HEK293T (cell line): ENCODE results near the gene SP6.

Source experiments
- CTCF ChIA-PET: fragments of 350-600 bp; formaldehyde crosslinking; extraction: SDS; loops from one replicate; lab custom pipeline; 2021; ENCODE audit warnings: antibody characterized with exemption, inconsistent platforms; lab: Yijun Ruan, JAX
- POLR2A ChIA-PET: fragments of 350-600 bp; formaldehyde crosslinking; extraction: SDS; loops from one replicate; lab custom pipeline; 2020; ENCODE audit warnings: antibody characterized with exemption, inconsistent platforms; lab: Yijun Ruan, JAX
- DNase-seq: peaks from one replicate; pipeline ENCODE4 v3.0.0; 2012; ENCODE audit warnings: mixed read lengths; ENCODE audit errors: extremely low spot score
- ARNT ChIP-seq: fragments of 450-650 bp; IDR thresholded peaks from 2 replicates; pipeline ENCODE4 v1.6.1; 2017; ENCODE audit warnings: mild to moderate bottlenecking
- BHLHE40 ChIP-seq: fragments of 450-650 bp; IDR thresholded peaks from 2 replicates; pipeline ENCODE4 v1.6.1; 2016; ENCODE audit warnings: mild to moderate bottlenecking, moderate library complexity, borderline replicate concordance
- CTBP1 ChIP-seq: fragments of 450-650 bp; IDR thresholded peaks from 2 replicates; pipeline ENCODE4 v1.6.1; 2016; ENCODE audit warnings: borderline replicate concordance
- ELF4 ChIP-seq: fragments of 450-650 bp; IDR thresholded peaks from 2 replicates; pipeline ENCODE4 v1.6.1; 2017; ENCODE audit warnings: antibody characterized with exemption
- FOXA1 ChIP-seq: fragments of 450-650 bp; IDR thresholded peaks from 2 replicates; pipeline ENCODE4 v1.6.1; 2016; ENCODE audit warnings: mild to moderate bottlenecking
- FOXK2 ChIP-seq: fragments of 450-650 bp; IDR thresholded peaks from 2 replicates; pipeline ENCODE4 v1.6.1; 2016; ENCODE audit warnings: mild to moderate bottlenecking
- FOXM1 ChIP-seq: fragments of 450-650 bp; IDR thresholded peaks from 2 replicates; pipeline ENCODE4 v1.6.1; 2017; ENCODE audit warnings: mild to moderate bottlenecking, borderline replicate concordance
- HDGF ChIP-seq: fragments of 450-650 bp; IDR thresholded peaks from 2 replicates; pipeline ENCODE4 v1.6.1; 2017; ENCODE audit warnings: antibody characterized with exemption, borderline replicate concordance
- L3MBTL2 ChIP-seq: fragments of 450-650 bp; conservative IDR thresholded peaks from 2 replicates; pipeline ENCODE4 v1.6.1; 2016; ENCODE audit warnings: mild to moderate bottlenecking
- LEF1 ChIP-seq: fragments of 450-650 bp; IDR thresholded peaks from 2 replicates; pipeline ENCODE4 v1.6.1; 2017; ENCODE audit warnings: mild to moderate bottlenecking, borderline replicate concordance
- NFRKB ChIP-seq: fragments of 450-650 bp; IDR thresholded peaks from 2 replicates; pipeline ENCODE4 v1.6.1; 2016; ENCODE audit warnings: mild to moderate bottlenecking, moderate library complexity
- SP1 ChIP-seq: fragments of 450-650 bp; IDR thresholded peaks from 2 replicates; pipeline ENCODE4 v1.6.1; 2017
- SUZ12 ChIP-seq: fragments of 450-650 bp; IDR thresholded peaks from 2 replicates; pipeline ENCODE4 v1.6.1; 2016; ENCODE audit warnings: mild to moderate bottlenecking
- TARDBP ChIP-seq: fragments of 450-650 bp; IDR thresholded peaks from 2 replicates; pipeline ENCODE4 v1.6.1; 2016
- ZNF384 ChIP-seq: fragments of 450-650 bp; IDR thresholded peaks from 2 replicates; pipeline ENCODE4 v1.6.1; 2016
- TF ChIP-seq, protein P1 (sequence below): fragments of 450-650 bp; IDR thresholded peaks from 2 replicates; pipeline ENCODE4 v1.6.1; 2016

SP6 gene

GRCh38 chr17:47878203-47879027, 27.5 kb upstream of the SP6 start:
- POLR2A ChIA-PET: interaction anchor here (1.2 to 1.4 kb wide), 2 partner anchors 14 to 17 kb away, joined by 4 to 5 read pairs; partner anchors contain the start of gene SP2

DNA sequence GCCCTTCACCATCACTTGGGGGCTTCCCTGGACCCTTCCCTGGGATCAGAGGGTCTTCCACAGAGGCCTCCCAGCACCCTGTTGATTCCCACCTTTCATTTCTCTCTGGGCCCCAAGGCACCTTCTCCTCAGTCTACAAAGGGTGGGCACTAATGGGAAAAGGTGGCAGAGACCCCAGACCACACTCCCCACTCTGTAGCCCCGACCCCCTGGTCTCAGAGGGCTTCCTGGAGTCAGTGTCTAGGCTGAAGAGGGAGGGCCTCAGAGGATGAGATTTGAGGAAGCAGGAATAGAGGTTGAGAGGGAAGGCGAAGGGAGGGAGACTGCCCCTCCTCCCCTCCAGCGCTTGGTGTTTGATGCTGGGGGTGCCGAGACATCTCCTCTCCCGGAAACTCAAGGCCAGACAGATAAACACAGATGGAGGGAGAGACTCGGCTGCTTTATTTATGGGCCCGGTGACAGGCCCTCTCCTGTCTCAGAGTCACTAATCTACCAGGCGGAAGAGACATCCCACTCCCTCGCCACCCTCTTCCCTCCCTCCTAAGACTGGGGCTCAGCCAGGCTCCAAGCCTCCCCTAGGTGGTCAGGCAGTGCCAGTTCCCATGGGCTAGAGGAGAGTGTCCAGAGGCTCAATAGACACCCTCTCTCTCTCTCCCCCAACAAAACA, 26.5 kb upstream of the SP6 start:
- CTCF ChIA-PET: no interaction called here
- TF ChIP-seq CTBP1 (no peak), SP1 (no peak), FOXK2 (no peak), TARDBP (no peak), SUZ12 (no peak), LEF1 (no peak), ARNT (no peak), FOXA1 (no peak), ELF4 (no peak), L3MBTL2 (no peak)
- TF ChIP-seq, protein P1, sequence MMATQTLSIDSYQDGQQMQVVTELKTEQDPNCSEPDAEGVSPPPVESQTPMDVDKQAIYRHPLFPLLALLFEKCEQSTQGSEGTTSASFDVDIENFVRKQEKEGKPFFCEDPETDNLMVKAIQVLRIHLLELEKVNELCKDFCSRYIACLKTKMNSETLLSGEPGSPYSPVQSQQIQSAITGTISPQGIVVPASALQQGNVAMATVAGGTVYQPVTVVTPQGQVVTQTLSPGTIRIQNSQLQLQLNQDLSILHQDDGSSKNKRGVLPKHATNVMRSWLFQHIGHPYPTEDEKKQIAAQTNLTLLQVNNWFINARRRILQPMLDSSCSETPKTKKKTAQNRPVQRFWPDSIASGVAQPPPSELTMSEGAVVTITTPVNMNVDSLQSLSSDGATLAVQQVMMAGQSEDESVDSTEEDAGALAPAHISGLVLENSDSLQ: no peak
- POLR2A ChIA-PET: no interaction called here
- no peak for DNase-seq

More at GRCh38 chr17:47878203-47879027, 27.5 kb upstream of the SP6 start:
- CTCF ChIA-PET: interaction anchor here (17.9 kb wide), 1 partner anchor 34 kb away, joined by 355 read pairs; the partner anchor contains the start of gene SCRN2
- TF ChIP-seq ZNF384: no peak
- TF ChIP-seq TARDBP: no peak
- TF ChIP-seq, protein P1: no peak
- TF ChIP-seq ARNT: no peak
- TF ChIP-seq FOXA1: no peak
- TF ChIP-seq FOXK2: no peak
- no peak for TF ChIP-seq CTBP1
- TF ChIP-seq BHLHE40: no peak
- no peak for TF ChIP-seq SP1
- TF ChIP-seq L3MBTL2: no peak
- no peak for TF ChIP-seq NFRKB
- TF ChIP-seq LEF1: no peak
- no peak for TF ChIP-seq SUZ12
- TF ChIP-seq FOXM1: no peak
- DNase-seq: no peak

- ChIA-PET CTCF (no interaction called here), POLR2A (no interaction called here)
- TF ChIP-seq FOXM1 (no peak), HDGF (no peak), ZNF384 (no peak), ARNT (no peak), LEF1 (no peak), CTBP1 (no peak), NFRKB (no peak), TARDBP (no peak), SP1 (no peak), ELF4 (no peak), SUZ12 (no peak), L3MBTL2 (no peak), FOXK2 (no peak), FOXA1 (no peak), BHLHE40 (no peak)
- TF ChIP-seq, protein P1: no peak
- DNase-seq: no peak
Observed at GRCh38 chr17:47875011-47875985, 24.3 kb upstream of the SP6 start.

DNA sequence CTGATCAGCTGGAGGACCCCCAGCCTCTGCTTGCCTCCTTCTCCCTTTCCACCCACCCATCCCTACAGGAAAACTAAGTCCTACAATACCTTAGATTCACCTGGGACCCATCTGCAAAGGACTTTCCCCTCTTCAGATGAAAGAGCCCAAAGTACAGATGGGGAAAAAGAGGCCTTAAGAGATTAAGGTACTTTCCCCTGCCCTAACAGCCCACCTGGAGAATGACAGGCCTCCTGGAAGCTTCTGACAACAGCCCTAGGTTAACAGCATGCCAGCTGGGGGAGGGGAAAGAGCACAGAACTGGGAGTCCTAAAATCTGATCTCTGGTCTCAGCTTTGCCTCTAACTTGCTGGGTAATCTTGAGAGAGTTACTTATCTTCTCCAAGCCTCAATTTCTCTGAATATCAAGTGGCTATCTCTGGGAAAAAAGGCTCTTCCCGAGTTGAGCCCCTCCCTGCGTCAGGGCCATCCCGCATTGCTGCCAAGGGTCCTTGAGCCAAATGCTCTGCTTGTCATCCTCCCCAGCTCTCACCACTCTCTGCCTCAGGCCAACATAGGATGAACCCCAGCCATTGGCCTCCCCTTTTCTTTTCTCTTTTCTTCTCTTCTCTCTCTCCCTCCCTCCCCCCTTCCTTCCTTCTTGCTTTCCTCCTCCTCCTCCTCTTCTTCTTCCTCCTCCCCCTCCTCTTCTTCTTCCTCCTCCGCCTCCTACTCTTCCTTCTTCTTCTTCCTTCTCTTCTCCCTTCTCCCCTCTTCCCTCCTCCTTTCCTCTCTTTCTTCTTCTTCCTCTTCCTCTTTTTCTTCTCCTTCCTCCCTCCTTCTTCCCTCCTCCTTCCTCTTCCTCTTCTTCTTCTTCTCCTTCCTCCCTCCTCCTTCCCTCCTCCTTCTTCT, 22.5 kb upstream of the SP6 start:
- ChIA-PET POLR2A (interaction anchor here (1.0 to 2.0 kb wide), 3 partner anchors 9 to 68 kb away, joined by 3 to 5 read pairs (median 3); partner anchors contain the start of genes PNPO and SP2), CTCF (no interaction called here)
- no peak for DNase-seq
- TF ChIP-seq FOXM1 (no peak), CTBP1 (no peak), LEF1 (no peak), BHLHE40 (no peak), TARDBP (no peak), HDGF (no peak), FOXA1 (no peak), SUZ12 (no peak), SP1 (no peak), NFRKB (no peak), FOXK2 (no peak), ZNF384 (no peak), ELF4 (no peak), ARNT (no peak), L3MBTL2 (no peak)
- TF ChIP-seq, protein P1: no peak
